Measurements from ENCODE around the gene GTF2H4.

DNA sequence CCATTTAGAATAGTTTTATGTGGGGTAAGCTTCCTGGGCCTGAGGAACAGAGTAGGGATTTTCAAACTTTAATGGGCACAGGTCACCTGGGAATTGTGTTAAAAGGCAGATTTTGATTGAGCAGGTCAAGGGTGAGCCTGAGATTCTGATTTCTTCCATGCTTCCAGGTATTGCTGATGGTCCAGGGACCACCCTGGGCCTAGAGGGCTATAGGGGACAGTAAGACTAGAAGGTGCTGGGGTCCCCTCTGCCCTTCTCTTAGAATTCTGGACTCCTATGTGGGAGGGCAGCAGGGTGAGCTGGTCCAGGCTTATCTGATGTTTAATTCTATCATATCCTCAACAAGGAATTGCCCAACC is 21.1 kb upstream of the GTF2H4 start:
- TF ChIP-seq, protein P1, sequence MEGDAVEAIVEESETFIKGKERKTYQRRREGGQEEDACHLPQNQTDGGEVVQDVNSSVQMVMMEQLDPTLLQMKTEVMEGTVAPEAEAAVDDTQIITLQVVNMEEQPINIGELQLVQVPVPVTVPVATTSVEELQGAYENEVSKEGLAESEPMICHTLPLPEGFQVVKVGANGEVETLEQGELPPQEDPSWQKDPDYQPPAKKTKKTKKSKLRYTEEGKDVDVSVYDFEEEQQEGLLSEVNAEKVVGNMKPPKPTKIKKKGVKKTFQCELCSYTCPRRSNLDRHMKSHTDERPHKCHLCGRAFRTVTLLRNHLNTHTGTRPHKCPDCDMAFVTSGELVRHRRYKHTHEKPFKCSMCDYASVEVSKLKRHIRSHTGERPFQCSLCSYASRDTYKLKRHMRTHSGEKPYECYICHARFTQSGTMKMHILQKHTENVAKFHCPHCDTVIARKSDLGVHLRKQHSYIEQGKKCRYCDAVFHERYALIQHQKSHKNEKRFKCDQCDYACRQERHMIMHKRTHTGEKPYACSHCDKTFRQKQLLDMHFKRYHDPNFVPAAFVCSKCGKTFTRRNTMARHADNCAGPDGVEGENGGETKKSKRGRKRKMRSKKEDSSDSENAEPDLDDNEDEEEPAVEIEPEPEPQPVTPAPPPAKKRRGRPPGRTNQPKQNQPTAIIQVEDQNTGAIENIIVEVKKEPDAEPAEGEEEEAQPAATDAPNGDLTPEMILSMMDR (IDR thresholded peaks at IDR 0.05): no peak
- no peak for TF ChIP-seq EZH2phosphoT487 (IDR thresholded peaks at IDR 0.05)
